Endothelial cell of coronary artery (primary cell): ENCODE data around the gene AZI2. TPM values are rescaled to one million over a fixed set of nuclear protein-coding genes. Genes with fewer than 3 reads are reported as not detected.

Experiments used
- total RNA-seq: library from RNA; depleted of rRNA; stranded (reverse); fragments of >200 nt; gene quantifications from 2 replicates; pipeline ENCODE4 v1.2.3, GENCODE V29; 2014

Gene AZI2, protein sequence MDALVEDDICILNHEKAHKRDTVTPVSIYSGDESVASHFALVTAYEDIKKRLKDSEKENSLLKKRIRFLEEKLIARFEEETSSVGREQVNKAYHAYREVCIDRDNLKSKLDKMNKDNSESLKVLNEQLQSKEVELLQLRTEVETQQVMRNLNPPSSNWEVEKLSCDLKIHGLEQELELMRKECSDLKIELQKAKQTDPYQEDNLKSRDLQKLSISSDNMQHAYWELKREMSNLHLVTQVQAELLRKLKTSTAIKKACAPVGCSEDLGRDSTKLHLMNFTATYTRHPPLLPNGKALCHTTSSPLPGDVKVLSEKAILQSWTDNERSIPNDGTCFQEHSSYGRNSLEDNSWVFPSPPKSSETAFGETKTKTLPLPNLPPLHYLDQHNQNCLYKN
- 34.9 and 59.2 TPM in 2 replicates for total RNA-seq

DNA sequence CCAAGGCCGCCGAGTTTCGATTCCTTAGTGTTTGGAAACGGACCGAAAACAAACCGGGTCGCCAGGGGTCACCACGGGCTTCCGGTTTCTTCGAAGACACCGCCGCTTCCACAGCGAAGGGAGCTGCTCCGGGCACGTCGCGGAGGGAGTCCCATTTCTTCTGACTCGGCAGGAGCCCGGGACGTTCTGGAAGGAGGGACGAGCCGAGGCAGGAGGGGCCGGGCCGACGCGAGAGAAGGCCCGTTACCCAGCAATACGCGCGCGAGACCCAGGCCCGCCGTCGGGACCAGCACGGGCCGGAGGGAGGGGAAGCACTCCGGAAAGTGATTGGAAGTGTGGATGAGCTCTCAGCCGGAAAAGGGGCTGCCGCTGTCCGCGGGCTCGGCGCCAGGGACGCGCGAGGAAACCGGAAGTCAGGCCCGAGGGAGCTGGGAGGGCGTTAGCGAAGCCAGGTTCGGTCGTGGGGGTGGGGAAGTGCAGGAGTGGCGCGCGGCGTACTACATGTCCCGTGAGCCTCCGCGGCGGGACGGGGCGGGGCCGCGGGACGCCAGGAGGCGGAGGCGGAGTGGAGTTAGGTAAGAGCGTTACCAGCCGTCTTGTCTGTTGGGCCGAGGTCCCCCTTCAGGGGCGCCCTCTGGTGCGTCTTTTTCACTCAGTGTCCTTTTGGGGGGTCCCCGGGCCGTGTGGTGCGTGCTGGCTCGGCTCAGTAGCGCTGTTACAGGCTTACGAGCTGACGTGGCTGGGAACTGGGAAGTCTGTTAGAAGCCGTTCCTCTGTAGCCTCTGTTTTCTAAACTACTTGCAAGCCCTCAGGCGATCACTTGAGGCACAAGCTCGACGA is at the start of gene AZI2, which contains the start of gene ZCWPW2:
Gene AZI2, minus strand, starts transcription at position 196 of the 840 bp plus-strand sequence. CDS start 8,207 bp downstream, outside the sequence.
Gene ZCWPW2, plus strand, starts transcription at position 93 of the 840 bp plus-strand sequence. CDS start 64,348 bp downstream, outside the sequence.

Other genes with a start within 250 kb of the AZI2 start
- 3.4 and 5.0 TPM in 2 replicates for gene CMC1, start 107.2 kb downstream of the AZI2 start, total RNA-seq
- 0.18 and 0.19 TPM in 2 replicates for gene ZCWPW2, start 103 bp downstream of the AZI2 start, total RNA-seq